ENCODE data around the gene KRTAP5-8. TPM values are rescaled to one million over a fixed set of nuclear protein-coding genes. Genes with fewer than 3 reads are reported as not detected.

Gene KRTAP5-8
- total and polyA plus RNA-seq, 2 of the 4 experiments (the other 2 are of a cell fraction): 0.07 TPM; not detected in 1

GRCh38 chr11:71530602-71531001 is 7.2 kb upstream of the KRTAP5-8 start:
- no peaks in the 10 kb centered on the region for H3K27me3 ChIP-seq (ENCODE audit: control insufficient read depth, insufficient read depth, low read length)
- no peaks in the 10 kb centered on the region for H3K79me1 ChIP-seq (ENCODE audit: low read depth in 1 of 2, low read length in 2 of 2)
- H2AK9ac ChIP-seq (replicated peaks; ENCODE audit: low read depth, low read length, poor library complexity): no peak overlapping the region
- no peak overlapping the region for H2BK20ac ChIP-seq (ENCODE audit: low read depth, low read length)
- no peak for ATAC-seq (ENCODE audit: low read depth)
- no peak overlapping the region for H2BK5ac ChIP-seq (ENCODE audit: low read depth, low read length, poor library complexity, severe bottlenecking)
- no peak overlapping the region for H3K18ac ChIP-seq (ENCODE audit: low read depth, low read length)
- CTCF ChIA-PET: no interaction called here
- no peaks in the 10 kb centered on the region for H3K4me1 ChIP-seq (ENCODE audit: control insufficient read depth, insufficient read depth, low read length)
- H2BK15ac ChIP-seq (ENCODE audit: low read depth, low read length): no peak overlapping the region
- H3K4me3 ChIP-seq (ENCODE audit: insufficient read depth, low read depth, low read length): no peak overlapping the region
- H3K36me3 ChIP-seq (ENCODE audit: control insufficient read depth, insufficient read depth, low read length): no peaks in the 10 kb centered on the region
- H3K9ac ChIP-seq (ENCODE audit: low read depth, low read length): no peak overlapping the region
- H4K8ac ChIP-seq (ENCODE audit: low read depth in 2 of 2, low read length in 2 of 2): no peak overlapping the region
- dilution Hi-C loops (cut with HindIII; ENCODE audit: low sequenced_read_pairs, unreplicated experiment): no loop called here
- intact Hi-C loops (cut with micrococcal nuclease): no loop called here
- POLR2A ChIA-PET (ENCODE audit: unreplicated experiment): no interaction called here
- H3K27ac ChIP-seq (ENCODE audit: insufficient read depth, low read length): no peak overlapping the region
- no CpG with 5 or more reads among the region's 11 CpGs for WGBS, 2 experiments (ENCODE audit: extremely low coverage in 2 of 2, insufficient read length in 1 of 2)
- H2AFZ ChIP-seq (replicated peaks; ENCODE audit: low read length, poor library complexity): no peak overlapping the region
- no peak overlapping the region for H2AK5ac ChIP-seq (ENCODE audit: low read depth, low read length)
- TF ChIP-seq BHLHE40 (IDR thresholded peaks at IDR 0.05; ENCODE audit: low read depth, low read length): no peak
- no peak for TF ChIP-seq MAZ (IDR thresholded peaks at IDR 0.05; ENCODE audit: borderline replicate concordance, low read depth, low read length)
- no peak for TF ChIP-seq CTCF (conservative IDR thresholded peaks at IDR 0.05; ENCODE audit: low read depth, low read length)
- no peak for TF ChIP-seq MXI1 (IDR thresholded peaks at IDR 0.05; ENCODE audit: borderline replicate concordance, low read depth, low read length)
- no peak for TF ChIP-seq RFX5 (IDR thresholded peaks at IDR 0.05; ENCODE audit: low read depth, low read length)
- TF ChIP-seq, protein P1, sequence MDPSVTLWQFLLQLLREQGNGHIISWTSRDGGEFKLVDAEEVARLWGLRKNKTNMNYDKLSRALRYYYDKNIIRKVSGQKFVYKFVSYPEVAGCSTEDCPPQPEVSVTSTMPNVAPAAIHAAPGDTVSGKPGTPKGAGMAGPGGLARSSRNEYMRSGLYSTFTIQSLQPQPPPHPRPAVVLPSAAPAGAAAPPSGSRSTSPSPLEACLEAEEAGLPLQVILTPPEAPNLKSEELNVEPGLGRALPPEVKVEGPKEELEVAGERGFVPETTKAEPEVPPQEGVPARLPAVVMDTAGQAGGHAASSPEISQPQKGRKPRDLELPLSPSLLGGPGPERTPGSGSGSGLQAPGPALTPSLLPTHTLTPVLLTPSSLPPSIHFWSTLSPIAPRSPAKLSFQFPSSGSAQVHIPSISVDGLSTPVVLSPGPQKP (IDR thresholded peaks at IDR 0.05; ENCODE audit: borderline replicate concordance, low read depth, low read length): no peak
- TF ChIP-seq SMC3 (IDR thresholded peaks at IDR 0.05; ENCODE audit: low read depth, low read length): no peak
- TF ChIP-seq FOS (IDR thresholded peaks at IDR 0.05; ENCODE audit: low read depth, low read length): no peak
- TF ChIP-seq RCOR1 (IDR thresholded peaks at IDR 0.05; ENCODE audit: insufficient replicate concordance, low read length): no peak
- TF ChIP-seq MAFK (IDR thresholded peaks at IDR 0.05; ENCODE audit: low read depth, low read length): no peak
- no peak for TF ChIP-seq RAD21 (IDR thresholded peaks at IDR 0.05; ENCODE audit: low read length)
- TF ChIP-seq, protein P2, sequence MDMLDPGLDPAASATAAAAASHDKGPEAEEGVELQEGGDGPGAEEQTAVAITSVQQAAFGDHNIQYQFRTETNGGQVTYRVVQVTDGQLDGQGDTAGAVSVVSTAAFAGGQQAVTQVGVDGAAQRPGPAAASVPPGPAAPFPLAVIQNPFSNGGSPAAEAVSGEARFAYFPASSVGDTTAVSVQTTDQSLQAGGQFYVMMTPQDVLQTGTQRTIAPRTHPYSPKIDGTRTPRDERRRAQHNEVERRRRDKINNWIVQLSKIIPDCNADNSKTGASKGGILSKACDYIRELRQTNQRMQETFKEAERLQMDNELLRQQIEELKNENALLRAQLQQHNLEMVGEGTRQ (IDR thresholded peaks at IDR 0.05; ENCODE audit: low read depth, low read length): no peak
- TF ChIP-seq POLR2A (IDR thresholded peaks at IDR 0.05; ENCODE audit: low read depth, low read length): no peak
- TF ChIP-seq CEBPB (IDR thresholded peaks at IDR 0.05; ENCODE audit: low read depth, low read length): no peak
- TF ChIP-seq CHD1 (IDR thresholded peaks at IDR 0.05; ENCODE audit: low read depth, low read length): no peak
- TF ChIP-seq NFE2L2 (IDR thresholded peaks at IDR 0.05; ENCODE audit: low read depth, low read length): no peak
- H3K9me3 ChIP-seq (ENCODE audit: control insufficient read depth, insufficient read depth, low read length): no peaks in the 10 kb centered on the region
- no peak for DNase-seq
- no peak overlapping the region for H2BK120ac ChIP-seq (ENCODE audit: low read depth, low read length)
- H3K4ac ChIP-seq (ENCODE audit: low read depth, low read length): no peak overlapping the region
- no peak overlapping the region for H4K5ac ChIP-seq (ENCODE audit: low read depth, low read length)
- in situ Hi-C loops (cut with MboI; ENCODE audit: low sequenced_read_pairs): no loop called here
- no peak overlapping the region for H3K56ac ChIP-seq (ENCODE audit: extremely low read depth, insufficient read depth, low read length)
- no TSS peak for BruUV-seq (replicated peaks)
- H4K91ac ChIP-seq (ENCODE audit: insufficient read depth, low read depth, low read length): no peak overlapping the region
- no peak overlapping the region for H3K23ac ChIP-seq (ENCODE audit: low read depth, low read length)
- H4K20me1 ChIP-seq (ENCODE audit: insufficient read depth, low read length): no peaks in the 10 kb centered on the region
- no peak overlapping the region for H3K4me2 ChIP-seq (ENCODE audit: low read depth, low read length)
- no peak overlapping the region for H3K14ac ChIP-seq (replicated peaks; ENCODE audit: low read depth, low read length)
- H3K9me1 ChIP-seq (ENCODE audit: insufficient read depth, low read length): no peaks in the 10 kb centered on the region
